H1 (cell line): ENCODE measurements around the gene PDLIM4. TPM values are rescaled to one million over a fixed set of nuclear protein-coding genes. Genes with fewer than 3 reads are reported as not detected.

Source experiments
- ASH2L ChIP-seq: fragments of 200-600, 300-600 bp; sonication (generic); IDR thresholded peaks from one replicate; pipeline ENCODE4 v1.7.1; 2017; ENCODE audit warnings: low read length
- CBX8 ChIP-seq: fragments of 300-800, 300-1000 bp; sonication (generic); IDR thresholded peaks from 2 replicates; pipeline ENCODE4 v1.7.1; 2016; ENCODE audit warnings: low read depth, low read length, borderline replicate concordance
- CHD1 ChIP-seq: IDR thresholded peaks from 2 replicates; pipeline ENCODE4 v1.6.1; 2012; ENCODE audit warnings: low read depth, low read length, improper control_type of control experiment
- CHD2 ChIP-seq: IDR thresholded peaks from 2 replicates; pipeline ENCODE4 v1.6.1; 2012; ENCODE audit warnings: low read length, improper control_type of control experiment
- E2F6 ChIP-seq: IDR thresholded peaks from 2 replicates; pipeline ENCODE4 v1.6.1; 2012; ENCODE audit warnings: inconsistent platforms
- EP300 ChIP-seq, 2 experiments: IDR thresholded peaks; 1 replicate in 1 of 2; 2 replicates in 1 of 2; pipeline ENCODE4 v1.6.1; 2011 to 2012; ENCODE audit warnings: low read depth in 2 of 2, low read length in 2 of 2, mild to moderate bottlenecking in 2 of 2, borderline replicate concordance in 1 of 2, inconsistent platforms in 1 of 2, moderate library complexity in 1 of 2
- RNF2 ChIP-seq: fragments of 200-900, 300-1000 bp; sonication (generic); IDR thresholded peaks from 2 replicates; pipeline ENCODE4 v1.7.1; 2016; ENCODE audit warnings: borderline replicate concordance, low read depth, mild to moderate bottlenecking, antibody characterized with exemption, low read length; ENCODE audit not compliant: poor library complexity, severe bottlenecking; ENCODE audit errors: missing control alignments
- SIRT6 ChIP-seq: IDR thresholded peaks from one replicate; pipeline ENCODE4 v1.7.1; 2012; ENCODE audit warnings: low read length, inconsistent platforms
- polyA plus RNA-seq, 7 experiments: library from polyadenylated mRNA; depleted of rRNA in 3 of 7; stranded (reverse) in 5 of 7; unstranded in 2 of 7; fragments of >200 nt in 5 of 7; fragments of 200-250 nt in 2 of 7; gene quantifications; 1 replicate in 5 of 7; 2 replicates in 1 of 7; 4 replicates in 1 of 7; pipeline versions ENCODE4 v1.2.1 to v1.2.3, GENCODE V29; 2011 to 2013; ENCODE audit warnings: missing spikeins in 2 of 7, mixed read lengths in 2 of 7
- total RNA-seq: library from RNA; stranded (reverse); fragmentation: NEBNext Ultra II Directional; extraction: Animal tissue kit (Norgen Biotek cat#: 25700); gene quantifications from 2 replicates; pipeline ENCODE4 v1.2.1, GENCODE V29; 2021
- TF ChIP-seq, protein P1 (sequence below): fragments of 300-600 bp; sonication (generic); IDR thresholded peaks from 2 replicates; pipeline ENCODE4 v1.7.1; 2012; ENCODE audit warnings: low read length, moderate library complexity, mild to moderate bottlenecking, inconsistent platforms; ENCODE audit not compliant: insufficient replicate concordance

The PDLIM4 gene
- total and polyA plus RNA-seq, 2 of the 8 experiments (the other 6 are each of a cell fraction or from before 2014, with no cell fraction given), result 10.7 to 29.1 TPM

- TF ChIP-seq, protein P1, sequence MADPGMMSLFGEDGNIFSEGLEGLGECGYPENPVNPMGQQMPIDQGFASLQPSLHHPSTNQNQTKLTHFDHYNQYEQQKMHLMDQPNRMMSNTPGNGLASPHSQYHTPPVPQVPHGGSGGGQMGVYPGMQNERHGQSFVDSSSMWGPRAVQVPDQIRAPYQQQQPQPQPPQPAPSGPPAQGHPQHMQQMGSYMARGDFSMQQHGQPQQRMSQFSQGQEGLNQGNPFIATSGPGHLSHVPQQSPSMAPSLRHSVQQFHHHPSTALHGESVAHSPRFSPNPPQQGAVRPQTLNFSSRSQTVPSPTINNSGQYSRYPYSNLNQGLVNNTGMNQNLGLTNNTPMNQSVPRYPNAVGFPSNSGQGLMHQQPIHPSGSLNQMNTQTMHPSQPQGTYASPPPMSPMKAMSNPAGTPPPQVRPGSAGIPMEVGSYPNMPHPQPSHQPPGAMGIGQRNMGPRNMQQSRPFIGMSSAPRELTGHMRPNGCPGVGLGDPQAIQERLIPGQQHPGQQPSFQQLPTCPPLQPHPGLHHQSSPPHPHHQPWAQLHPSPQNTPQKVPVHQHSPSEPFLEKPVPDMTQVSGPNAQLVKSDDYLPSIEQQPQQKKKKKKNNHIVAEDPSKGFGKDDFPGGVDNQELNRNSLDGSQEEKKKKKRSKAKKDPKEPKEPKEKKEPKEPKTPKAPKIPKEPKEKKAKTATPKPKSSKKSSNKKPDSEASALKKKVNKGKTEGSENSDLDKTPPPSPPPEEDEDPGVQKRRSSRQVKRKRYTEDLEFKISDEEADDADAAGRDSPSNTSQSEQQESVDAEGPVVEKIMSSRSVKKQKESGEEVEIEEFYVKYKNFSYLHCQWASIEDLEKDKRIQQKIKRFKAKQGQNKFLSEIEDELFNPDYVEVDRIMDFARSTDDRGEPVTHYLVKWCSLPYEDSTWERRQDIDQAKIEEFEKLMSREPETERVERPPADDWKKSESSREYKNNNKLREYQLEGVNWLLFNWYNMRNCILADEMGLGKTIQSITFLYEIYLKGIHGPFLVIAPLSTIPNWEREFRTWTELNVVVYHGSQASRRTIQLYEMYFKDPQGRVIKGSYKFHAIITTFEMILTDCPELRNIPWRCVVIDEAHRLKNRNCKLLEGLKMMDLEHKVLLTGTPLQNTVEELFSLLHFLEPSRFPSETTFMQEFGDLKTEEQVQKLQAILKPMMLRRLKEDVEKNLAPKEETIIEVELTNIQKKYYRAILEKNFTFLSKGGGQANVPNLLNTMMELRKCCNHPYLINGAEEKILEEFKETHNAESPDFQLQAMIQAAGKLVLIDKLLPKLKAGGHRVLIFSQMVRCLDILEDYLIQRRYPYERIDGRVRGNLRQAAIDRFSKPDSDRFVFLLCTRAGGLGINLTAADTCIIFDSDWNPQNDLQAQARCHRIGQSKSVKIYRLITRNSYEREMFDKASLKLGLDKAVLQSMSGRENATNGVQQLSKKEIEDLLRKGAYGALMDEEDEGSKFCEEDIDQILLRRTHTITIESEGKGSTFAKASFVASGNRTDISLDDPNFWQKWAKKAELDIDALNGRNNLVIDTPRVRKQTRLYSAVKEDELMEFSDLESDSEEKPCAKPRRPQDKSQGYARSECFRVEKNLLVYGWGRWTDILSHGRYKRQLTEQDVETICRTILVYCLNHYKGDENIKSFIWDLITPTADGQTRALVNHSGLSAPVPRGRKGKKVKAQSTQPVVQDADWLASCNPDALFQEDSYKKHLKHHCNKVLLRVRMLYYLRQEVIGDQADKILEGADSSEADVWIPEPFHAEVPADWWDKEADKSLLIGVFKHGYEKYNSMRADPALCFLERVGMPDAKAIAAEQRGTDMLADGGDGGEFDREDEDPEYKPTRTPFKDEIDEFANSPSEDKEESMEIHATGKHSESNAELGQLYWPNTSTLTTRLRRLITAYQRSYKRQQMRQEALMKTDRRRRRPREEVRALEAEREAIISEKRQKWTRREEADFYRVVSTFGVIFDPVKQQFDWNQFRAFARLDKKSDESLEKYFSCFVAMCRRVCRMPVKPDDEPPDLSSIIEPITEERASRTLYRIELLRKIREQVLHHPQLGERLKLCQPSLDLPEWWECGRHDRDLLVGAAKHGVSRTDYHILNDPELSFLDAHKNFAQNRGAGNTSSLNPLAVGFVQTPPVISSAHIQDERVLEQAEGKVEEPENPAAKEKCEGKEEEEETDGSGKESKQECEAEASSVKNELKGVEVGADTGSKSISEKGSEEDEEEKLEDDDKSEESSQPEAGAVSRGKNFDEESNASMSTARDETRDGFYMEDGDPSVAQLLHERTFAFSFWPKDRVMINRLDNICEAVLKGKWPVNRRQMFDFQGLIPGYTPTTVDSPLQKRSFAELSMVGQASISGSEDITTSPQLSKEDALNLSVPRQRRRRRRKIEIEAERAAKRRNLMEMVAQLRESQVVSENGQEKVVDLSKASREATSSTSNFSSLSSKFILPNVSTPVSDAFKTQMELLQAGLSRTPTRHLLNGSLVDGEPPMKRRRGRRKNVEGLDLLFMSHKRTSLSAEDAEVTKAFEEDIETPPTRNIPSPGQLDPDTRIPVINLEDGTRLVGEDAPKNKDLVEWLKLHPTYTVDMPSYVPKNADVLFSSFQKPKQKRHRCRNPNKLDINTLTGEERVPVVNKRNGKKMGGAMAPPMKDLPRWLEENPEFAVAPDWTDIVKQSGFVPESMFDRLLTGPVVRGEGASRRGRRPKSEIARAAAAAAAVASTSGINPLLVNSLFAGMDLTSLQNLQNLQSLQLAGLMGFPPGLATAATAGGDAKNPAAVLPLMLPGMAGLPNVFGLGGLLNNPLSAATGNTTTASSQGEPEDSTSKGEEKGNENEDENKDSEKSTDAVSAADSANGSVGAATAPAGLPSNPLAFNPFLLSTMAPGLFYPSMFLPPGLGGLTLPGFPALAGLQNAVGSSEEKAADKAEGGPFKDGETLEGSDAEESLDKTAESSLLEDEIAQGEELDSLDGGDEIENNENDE, result no peak
- TF ChIP-seq E2F6 (no peak), RNF2 (no peak), SIRT6 (no peak), ASH2L (no peak), CHD1 (no peak), CBX8 (no peak), EP300 (IDR thresholded peaks at IDR 0.05; ENCODE audit: borderline replicate concordance in 1 of 2, low read depth in 2 of 2, low read length in 2 of 2) (no peak), CHD2 (no peak)
Observed at GRCh38 chr5:132300577-132301343, 43.3 kb downstream of the PDLIM4 start (continued).
